CD14-positive monocyte (primary cell): Measurements from ENCODE around the gene FAM210A. TPM values are rescaled to one million over a fixed set of nuclear protein-coding genes. Genes with fewer than 3 reads are reported as not detected.

Experiments used
- DNase-seq, 3 donors: peaks; one replicate each; pipeline ENCODE4 v3.0.0-alpha.2; 2011 to 2022
- H2AFZ ChIP-seq: 2 replicates; pipeline ENCODE4 v1.6.0; 2012; ENCODE audit warnings: mild to moderate bottlenecking, low read depth, low read length, inconsistent platforms; ENCODE audit not compliant: insufficient read depth, poor library complexity, severe bottlenecking
- H3K27ac ChIP-seq, 2 donors: 1 replicate in 1 of 2; 2 replicates in 1 of 2; pipeline ENCODE4 v1.5.1; 2012 to 2013; ENCODE audit warnings: low read length in 2 of 2, control low read depth in 1 of 2, inconsistent platforms in 1 of 2, low read depth in 1 of 2, mild to moderate bottlenecking in 1 of 2
- H3K27me3 ChIP-seq, 2 donors: one replicate each; pipeline versions ENCODE4 v1.6.0 to v1.6.1; 2011 to 2013; ENCODE audit warnings: low read length in 2 of 2; ENCODE audit not compliant: control insufficient read depth in 2 of 2, insufficient read depth in 2 of 2
- H3K36me3 ChIP-seq, 2 donors: replicated peaks in 1 of 2; 1 replicate in 1 of 2; 2 replicates in 1 of 2; pipeline versions ENCODE4 v1.5.1 to v1.6.1; 2012 to 2013; ENCODE audit warnings: low read length in 2 of 2, control low read depth in 1 of 2, inconsistent platforms in 1 of 2, mild to moderate bottlenecking in 1 of 2; ENCODE audit not compliant: insufficient read depth in 2 of 2, control insufficient read depth in 1 of 2
- H3K4me1 ChIP-seq, 2 donors: 1 replicate in 1 of 2; 2 replicates in 1 of 2; pipeline versions ENCODE4 v1.5.1 to v1.6.1; 2012 to 2013; ENCODE audit warnings: low read length in 2 of 2, control low read depth in 1 of 2, inconsistent platforms in 1 of 2, mild to moderate bottlenecking in 1 of 2, moderate library complexity in 1 of 2; ENCODE audit not compliant: insufficient read depth in 2 of 2, control insufficient read depth in 1 of 2
- H3K4me2 ChIP-seq: replicated peaks from 2 replicates; pipeline ENCODE3; 2012; ENCODE audit warnings: low read length, moderate library complexity, mild to moderate bottlenecking; ENCODE audit not compliant: poor library complexity, severe bottlenecking; ENCODE audit errors: extremely low read depth
- H3K4me3 ChIP-seq, 3 experiments: fragments of 200-600 bp in 1 of 3; sonication (generic) in 1 of 3; replicated peaks in 1 of 3; 1 replicate in 2 of 3; 2 replicates in 1 of 3; pipeline ENCODE4 v1.5.1; 2011 to 2013; ENCODE audit warnings: low read length in 3 of 3, mild to moderate bottlenecking in 3 of 3, control low read depth in 2 of 3, low read depth in 2 of 3, inconsistent platforms in 1 of 3, moderate library complexity in 1 of 3
- H3K79me2 ChIP-seq: 2 replicates; pipeline ENCODE4 v1.6.0; 2012; ENCODE audit warnings: mild to moderate bottlenecking, control low read depth, inconsistent platforms, low read length, moderate library complexity; ENCODE audit not compliant: insufficient read depth
- H3K9ac ChIP-seq: 2 replicates; pipeline ENCODE4 v1.6.0; 2017; ENCODE audit warnings: low read length, mild to moderate bottlenecking; ENCODE audit not compliant: insufficient read depth, poor library complexity, severe bottlenecking
- H3K9me3 ChIP-seq, 2 donors: replicated peaks in 1 of 2; 1 replicate in 1 of 2; 2 replicates in 1 of 2; pipeline versions ENCODE4 v1.5.1 to v1.6.1; 2012 to 2013; ENCODE audit warnings: low read length in 2 of 2, control low read depth in 1 of 2; ENCODE audit not compliant: control insufficient read depth in 1 of 2, insufficient read depth in 1 of 2
- H4K20me1 ChIP-seq: 2 replicates; pipeline ENCODE4 v1.6.0; 2012; ENCODE audit warnings: mild to moderate bottlenecking, low read length, control low read depth, moderate library complexity; ENCODE audit not compliant: insufficient read depth
- H3K27ac Mint-ChIP-seq, 7 donors: one replicate each; pipeline ENCODE4 v1.8.0; 2020; ENCODE audit warnings: mild to moderate bottlenecking in 7 of 7, mixed read lengths in 7 of 7, moderate library complexity in 6 of 7, inconsistent platforms in 2 of 7
- H3K27me3 Mint-ChIP-seq, 3 donors: one replicate each; pipeline ENCODE4 v1.8.0; 2021 to 2022; ENCODE audit warnings: low read depth in 3 of 3, mild to moderate bottlenecking in 3 of 3, mixed read lengths in 3 of 3, moderate library complexity in 3 of 3, inconsistent platforms in 1 of 3
- H3K36me3 Mint-ChIP-seq, 2 donors: one replicate each; pipeline ENCODE4 v1.8.0; 2020; ENCODE audit warnings: mixed read lengths in 2 of 2, inconsistent platforms in 1 of 2, mild to moderate bottlenecking in 1 of 2
- H3K4me1 Mint-ChIP-seq: one replicate; pipeline ENCODE4 v1.8.0; 2020; ENCODE audit warnings: mild to moderate bottlenecking, mixed read lengths
- H3K4me3 Mint-ChIP-seq, 2 donors: one replicate each; pipeline ENCODE4 v1.8.0; 2020; ENCODE audit warnings: mild to moderate bottlenecking in 2 of 2, mixed read lengths in 2 of 2, moderate library complexity in 1 of 2
- H3K9me3 Mint-ChIP-seq, 7 donors: one replicate each; pipeline ENCODE4 v1.8.0; 2020 to 2022; ENCODE audit warnings: mixed read lengths in 7 of 7, mild to moderate bottlenecking in 6 of 7, moderate library complexity in 6 of 7, inconsistent platforms in 2 of 7
- WGBS: methylation state at CpG from one replicate; pipeline ENCODE4 v1.1.5; 2013; ENCODE audit warnings: missing lambda C conversion rate; ENCODE audit not compliant: insufficient coverage; 5-methylcytosine and 5-hydroxymethylcytosine counted together
- intact Hi-C, 2 donors: fragments of 100-400 bp; cut with micrococcal nuclease; formaldehyde crosslinking; loops; one replicate each; pipeline versions ENCODE4 v1.15.0 to v1.15.1; 2023
- polyA plus RNA-seq, 3 donors: library from polyadenylated mRNA; depleted of rRNA in 1 of 3; unstranded in 2 of 3; stranded (reverse) in 1 of 3; fragments of 300-500 nt in 2 of 3; fragments of >200 nt in 1 of 3; fragmentation: Illumina TruSeq in 2 of 3; gene quantifications; 1 replicate in 2 of 3; 2 replicates in 1 of 3; pipeline ENCODE4 v1.2.3, GENCODE V29; 2012 to 2021
- TF ChIP-seq, protein P1 (sequence below): fragments of 200-600 bp; IDR thresholded peaks from one replicate; pipeline ENCODE4 v1.8.0; 2022; ENCODE audit warnings: antibody characterized with exemption, mild to moderate bottlenecking

Gene FAM210A
- polyA plus RNA-seq, 3 donors: 2.8 to 6.9 (median 6.9) TPM

DNA sequence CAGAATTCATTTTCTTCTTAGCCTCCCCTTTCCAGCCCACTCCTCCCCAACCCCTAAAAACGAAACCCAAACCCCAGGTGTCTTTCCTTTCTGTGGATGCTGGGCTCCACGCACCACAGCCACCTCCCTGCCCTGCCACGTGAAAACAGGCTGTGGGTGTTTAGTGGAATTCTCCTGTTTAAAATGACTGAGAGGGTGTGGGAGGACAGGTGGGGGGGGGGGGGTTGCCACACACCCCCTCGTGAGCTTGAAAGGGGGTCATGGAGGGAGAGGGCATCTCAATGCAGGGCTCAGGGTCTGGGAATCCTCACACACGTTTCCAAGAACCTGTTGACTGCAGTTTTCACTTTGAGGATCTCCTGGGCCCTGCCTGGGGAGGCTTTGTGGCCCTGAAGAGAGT, 110.3 kb downstream of the FAM210A start:
- no peaks in the 10 kb centered on the region for H3K9me3 ChIP-seq
- no peaks in the 10 kb centered on the region for H3K36me3 ChIP-seq
- peak overlapping the region in 1 of 2 donors; percentile 72 for H3K27ac ChIP-seq
- no peak overlapping the region for H2AFZ ChIP-seq
- peaks cover 0 to 7% (median 2%) of the 10 kb centered on the region in 7 donors for H3K9me3 Mint-ChIP-seq
- no peak overlapping the region for H3K4me2 ChIP-seq
- no peak for DNase-seq
- H3K27ac Mint-ChIP-seq: peak overlapping the region; percentile 60 to 96 (median 88)
- H3K27me3 ChIP-seq: peaks cover 0 to 19% of the 10 kb centered on the region in 2 donors
- H4K20me1 ChIP-seq: no peaks in the 10 kb centered on the region
- H3K4me3 Mint-ChIP-seq: peak overlapping the region in 1 of 2 donors; percentile 30
- WGBS: 100% methylated on average over 1 of the region's 5 CpGs
- TF ChIP-seq, protein P1, sequence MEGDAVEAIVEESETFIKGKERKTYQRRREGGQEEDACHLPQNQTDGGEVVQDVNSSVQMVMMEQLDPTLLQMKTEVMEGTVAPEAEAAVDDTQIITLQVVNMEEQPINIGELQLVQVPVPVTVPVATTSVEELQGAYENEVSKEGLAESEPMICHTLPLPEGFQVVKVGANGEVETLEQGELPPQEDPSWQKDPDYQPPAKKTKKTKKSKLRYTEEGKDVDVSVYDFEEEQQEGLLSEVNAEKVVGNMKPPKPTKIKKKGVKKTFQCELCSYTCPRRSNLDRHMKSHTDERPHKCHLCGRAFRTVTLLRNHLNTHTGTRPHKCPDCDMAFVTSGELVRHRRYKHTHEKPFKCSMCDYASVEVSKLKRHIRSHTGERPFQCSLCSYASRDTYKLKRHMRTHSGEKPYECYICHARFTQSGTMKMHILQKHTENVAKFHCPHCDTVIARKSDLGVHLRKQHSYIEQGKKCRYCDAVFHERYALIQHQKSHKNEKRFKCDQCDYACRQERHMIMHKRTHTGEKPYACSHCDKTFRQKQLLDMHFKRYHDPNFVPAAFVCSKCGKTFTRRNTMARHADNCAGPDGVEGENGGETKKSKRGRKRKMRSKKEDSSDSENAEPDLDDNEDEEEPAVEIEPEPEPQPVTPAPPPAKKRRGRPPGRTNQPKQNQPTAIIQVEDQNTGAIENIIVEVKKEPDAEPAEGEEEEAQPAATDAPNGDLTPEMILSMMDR: no peak
- no peak overlapping the region for H3K4me3 ChIP-seq
- H3K79me2 ChIP-seq: no peaks in the 10 kb centered on the region
- peaks cover 42 to 45% of the 10 kb centered on the region in 2 donors for H3K4me1 ChIP-seq
- peaks cover 21 to 25% of the 10 kb centered on the region in 2 donors for H3K36me3 Mint-ChIP-seq
- H3K27me3 Mint-ChIP-seq: peaks cover 27 to 31% (median 28%) of the 10 kb centered on the region in 3 donors
- H3K4me1 Mint-ChIP-seq: peaks cover 53% of the 10 kb centered on the region
- H3K9ac ChIP-seq: no peak overlapping the region
- intact Hi-C loops: no loop called here

DNA sequence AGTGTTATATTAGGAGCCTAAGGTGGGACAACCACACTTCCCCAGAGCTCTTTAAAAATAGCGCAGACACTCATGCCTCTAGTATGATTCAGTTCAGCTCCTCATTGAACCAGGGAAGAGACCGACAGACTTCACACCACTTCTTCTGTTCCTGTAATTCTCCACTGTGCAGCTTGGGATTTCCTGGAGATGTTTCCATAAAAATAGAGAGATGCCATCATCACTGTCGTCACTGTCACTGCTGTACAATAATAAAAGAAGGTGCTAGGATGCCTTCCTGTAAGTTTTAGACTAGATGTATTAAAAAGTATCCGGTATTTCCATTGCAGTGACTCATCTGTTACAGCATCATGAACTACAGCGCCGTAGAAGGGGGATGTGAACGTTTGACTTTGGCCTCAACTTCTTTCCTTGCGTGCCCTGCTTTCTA, 110.9 kb downstream of the FAM210A start:
- Histone ChIP-seq H3K4me2 (peak overlapping the region; percentile 19), H3K9ac (peak overlapping the region; percentile 33), H2AFZ (no peak overlapping the region), H3K36me3 (no peaks in the 10 kb centered on the region), H4K20me1 (no peaks in the 10 kb centered on the region), H3K27ac (peak overlapping the region in 1 of 2 donors; percentile 72), H3K4me3 (peak overlapping the region in 1 of 3 experiments; percentile 6), H3K79me2 (no peaks in the 10 kb centered on the region), H3K4me1 (peaks cover 48 to 51% of the 10 kb centered on the region in 2 donors), H3K9me3 (no peaks in the 10 kb centered on the region), H3K27me3 (peaks cover 0 to 21% of the 10 kb centered on the region in 2 donors)
- DNase-seq: peak; percentile 63 to 87 (median 78)
- 7% methylated on average over 2 of the region's 8 CpGs for WGBS
- Mint-ChIP-seq H3K4me3 (peak overlapping the region; percentile 4 to 78), H3K27me3 (peaks cover 27 to 37% (median 29%) of the 10 kb centered on the region in 3 donors), H3K27ac (peak overlapping the region; percentile 91 to 97 (median 94)), H3K36me3 (peaks cover 21 to 23% of the 10 kb centered on the region in 2 donors), H3K4me1 (peaks cover 59% of the 10 kb centered on the region), H3K9me3 (peaks cover 0 to 7% (median 2%) of the 10 kb centered on the region in 7 donors)
- TF ChIP-seq, protein P1: no peak
- intact Hi-C loops: no loop called here
